HepG2 (cell line): ENCODE data around the gene PHYHIPL. TPM values are rescaled to one million over a fixed set of nuclear protein-coding genes. Genes with fewer than 3 reads are reported as not detected.
A peak's percentile ranks its signal among the peaks of the same experiment; 100 is the strongest.

Experiments used
- MIER3 ChIP-seq: IDR thresholded peaks from 2 replicates; pipeline ENCODE4 v1.6.1; 2016; ENCODE audit warnings: missing compliant biosample characterization, borderline replicate concordance
- PHF5A ChIP-seq: IDR thresholded peaks from one replicate; pipeline ENCODE4 v1.6.1; 2018; ENCODE audit warnings: low read depth, missing genetic modification reagents; ENCODE audit not compliant: unreplicated experiment
- TOE1 ChIP-seq: sonication (generic); formaldehyde crosslinking; IDR thresholded peaks from 2 replicates; pipeline ENCODE4 v1.4.0; 2020; ENCODE audit warnings: mild to moderate bottlenecking, missing genetic modification reagents
- ZFP82 ChIP-seq: sonication (generic); formaldehyde crosslinking; IDR thresholded peaks from 2 replicates; pipeline ENCODE4 v1.5.1; 2020; ENCODE audit warnings: mild to moderate bottlenecking, missing genetic modification reagents, borderline replicate concordance
- ZNF235 ChIP-seq: sonication (generic); formaldehyde crosslinking; IDR thresholded peaks from 2 replicates; pipeline ENCODE4 v1.8.1; 2023; ENCODE audit warnings: mild to moderate bottlenecking, missing genetic modification reagents, borderline replicate concordance
- ZNF678 ChIP-seq: sonication (generic); formaldehyde crosslinking; IDR thresholded peaks from 2 replicates; pipeline ENCODE4 v1.4.0; 2020; ENCODE audit warnings: mild to moderate bottlenecking, missing genetic modification reagents
- ZNF737 ChIP-seq: sonication (generic); formaldehyde crosslinking; IDR thresholded peaks from 2 replicates; pipeline ENCODE4 v1.5.0; 2020; ENCODE audit warnings: missing genetic modification reagents, mild to moderate bottlenecking, borderline replicate concordance
- polyA plus RNA-seq, 8 experiments: library from polyadenylated mRNA; depleted of rRNA in 3 of 8; stranded (reverse) in 7 of 8; unstranded in 1 of 8; fragments of >200 nt; fragmentation: Illumina TruSeq in 4 of 8; extraction: Trizol in 4 of 8; gene quantifications; 2 replicates each; pipeline versions ENCODE4 v1.2.1 to v1.2.3, GENCODE V29; 2011 to 2016; ENCODE audit warnings: low read depth in 4 of 8, missing spikeins in 1 of 8, mixed read lengths in 1 of 8; ENCODE audit not compliant: insufficient read depth in 1 of 8
- total RNA-seq, 5 experiments: library from RNA; depleted of rRNA; stranded (reverse); fragments of >200 nt; fragmentation: Illumina TruSeq; extraction: Trizol; gene quantifications; 2 replicates each; pipeline ENCODE4 v1.2.3, GENCODE V29; 2016; ENCODE audit warnings: low read depth in 1 of 5
- TF ChIP-seq, protein P1 (sequence below): sonication (generic); formaldehyde crosslinking; IDR thresholded peaks from 2 replicates; pipeline ENCODE4 v1.4.0; 2020; ENCODE audit warnings: missing genetic modification reagents, borderline replicate concordance
- TF ChIP-seq, protein P2 (sequence below): sonication (generic); formaldehyde crosslinking; IDR thresholded peaks from one replicate; pipeline ENCODE4 v1.5.1; 2020; ENCODE audit warnings: mild to moderate bottlenecking, missing genetic modification reagents; ENCODE audit errors: not compliant biosample characterization
- TF ChIP-seq, protein P3 (sequence below): fragments of 450-650 bp; IDR thresholded peaks from 2 replicates; pipeline ENCODE4 v1.6.1; 2016
- TF ChIP-seq, protein P4 (sequence below): sonication (generic); formaldehyde crosslinking; IDR thresholded peaks from 2 replicates; pipeline ENCODE4 v1.4.0; 2020; ENCODE audit warnings: missing genetic modification reagents, borderline replicate concordance

The PHYHIPL gene
- total and polyA plus RNA-seq, 2 of the 13 experiments (the other 11 are each of a cell fraction or from before 2014, with no cell fraction given) = 40.6 to 78.5 TPM

DNA sequence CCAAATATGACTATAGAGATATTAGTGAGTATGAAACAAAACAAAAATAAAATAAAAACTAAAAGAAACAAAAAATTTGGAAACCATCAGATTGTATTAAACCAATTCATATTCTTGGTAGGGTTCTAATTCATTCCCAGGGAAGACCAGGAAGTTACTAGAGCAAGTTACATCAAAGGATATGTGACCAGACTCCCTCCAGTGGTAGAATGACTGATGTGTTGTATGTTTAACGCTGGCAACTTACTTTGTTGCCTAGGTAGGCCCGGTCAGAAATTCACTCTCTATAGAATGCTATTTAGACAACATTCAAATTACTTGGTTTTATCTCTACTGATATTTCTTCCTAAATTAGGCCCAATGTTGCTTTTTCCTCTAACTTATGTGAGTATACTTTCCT, 5.2 kb downstream of the PHYHIPL start (continued):
- TF ChIP-seq, protein P1, sequence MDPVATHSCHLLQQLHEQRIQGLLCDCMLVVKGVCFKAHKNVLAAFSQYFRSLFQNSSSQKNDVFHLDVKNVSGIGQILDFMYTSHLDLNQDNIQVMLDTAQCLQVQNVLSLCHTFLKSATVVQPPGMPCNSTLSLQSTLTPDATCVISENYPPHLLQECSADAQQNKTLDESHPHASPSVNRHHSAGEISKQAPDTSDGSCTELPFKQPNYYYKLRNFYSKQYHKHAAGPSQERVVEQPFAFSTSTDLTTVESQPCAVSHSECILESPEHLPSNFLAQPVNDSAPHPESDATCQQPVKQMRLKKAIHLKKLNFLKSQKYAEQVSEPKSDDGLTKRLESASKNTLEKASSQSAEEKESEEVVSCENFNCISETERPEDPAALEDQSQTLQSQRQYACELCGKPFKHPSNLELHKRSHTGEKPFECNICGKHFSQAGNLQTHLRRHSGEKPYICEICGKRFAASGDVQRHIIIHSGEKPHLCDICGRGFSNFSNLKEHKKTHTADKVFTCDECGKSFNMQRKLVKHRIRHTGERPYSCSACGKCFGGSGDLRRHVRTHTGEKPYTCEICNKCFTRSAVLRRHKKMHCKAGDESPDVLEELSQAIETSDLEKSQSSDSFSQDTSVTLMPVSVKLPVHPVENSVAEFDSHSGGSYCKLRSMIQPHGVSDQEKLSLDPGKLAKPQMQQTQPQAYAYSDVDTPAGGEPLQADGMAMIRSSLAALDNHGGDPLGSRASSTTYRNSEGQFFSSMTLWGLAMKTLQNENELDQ (CRISPR knock-in tag) = no peak
- TF ChIP-seq, protein P2, sequence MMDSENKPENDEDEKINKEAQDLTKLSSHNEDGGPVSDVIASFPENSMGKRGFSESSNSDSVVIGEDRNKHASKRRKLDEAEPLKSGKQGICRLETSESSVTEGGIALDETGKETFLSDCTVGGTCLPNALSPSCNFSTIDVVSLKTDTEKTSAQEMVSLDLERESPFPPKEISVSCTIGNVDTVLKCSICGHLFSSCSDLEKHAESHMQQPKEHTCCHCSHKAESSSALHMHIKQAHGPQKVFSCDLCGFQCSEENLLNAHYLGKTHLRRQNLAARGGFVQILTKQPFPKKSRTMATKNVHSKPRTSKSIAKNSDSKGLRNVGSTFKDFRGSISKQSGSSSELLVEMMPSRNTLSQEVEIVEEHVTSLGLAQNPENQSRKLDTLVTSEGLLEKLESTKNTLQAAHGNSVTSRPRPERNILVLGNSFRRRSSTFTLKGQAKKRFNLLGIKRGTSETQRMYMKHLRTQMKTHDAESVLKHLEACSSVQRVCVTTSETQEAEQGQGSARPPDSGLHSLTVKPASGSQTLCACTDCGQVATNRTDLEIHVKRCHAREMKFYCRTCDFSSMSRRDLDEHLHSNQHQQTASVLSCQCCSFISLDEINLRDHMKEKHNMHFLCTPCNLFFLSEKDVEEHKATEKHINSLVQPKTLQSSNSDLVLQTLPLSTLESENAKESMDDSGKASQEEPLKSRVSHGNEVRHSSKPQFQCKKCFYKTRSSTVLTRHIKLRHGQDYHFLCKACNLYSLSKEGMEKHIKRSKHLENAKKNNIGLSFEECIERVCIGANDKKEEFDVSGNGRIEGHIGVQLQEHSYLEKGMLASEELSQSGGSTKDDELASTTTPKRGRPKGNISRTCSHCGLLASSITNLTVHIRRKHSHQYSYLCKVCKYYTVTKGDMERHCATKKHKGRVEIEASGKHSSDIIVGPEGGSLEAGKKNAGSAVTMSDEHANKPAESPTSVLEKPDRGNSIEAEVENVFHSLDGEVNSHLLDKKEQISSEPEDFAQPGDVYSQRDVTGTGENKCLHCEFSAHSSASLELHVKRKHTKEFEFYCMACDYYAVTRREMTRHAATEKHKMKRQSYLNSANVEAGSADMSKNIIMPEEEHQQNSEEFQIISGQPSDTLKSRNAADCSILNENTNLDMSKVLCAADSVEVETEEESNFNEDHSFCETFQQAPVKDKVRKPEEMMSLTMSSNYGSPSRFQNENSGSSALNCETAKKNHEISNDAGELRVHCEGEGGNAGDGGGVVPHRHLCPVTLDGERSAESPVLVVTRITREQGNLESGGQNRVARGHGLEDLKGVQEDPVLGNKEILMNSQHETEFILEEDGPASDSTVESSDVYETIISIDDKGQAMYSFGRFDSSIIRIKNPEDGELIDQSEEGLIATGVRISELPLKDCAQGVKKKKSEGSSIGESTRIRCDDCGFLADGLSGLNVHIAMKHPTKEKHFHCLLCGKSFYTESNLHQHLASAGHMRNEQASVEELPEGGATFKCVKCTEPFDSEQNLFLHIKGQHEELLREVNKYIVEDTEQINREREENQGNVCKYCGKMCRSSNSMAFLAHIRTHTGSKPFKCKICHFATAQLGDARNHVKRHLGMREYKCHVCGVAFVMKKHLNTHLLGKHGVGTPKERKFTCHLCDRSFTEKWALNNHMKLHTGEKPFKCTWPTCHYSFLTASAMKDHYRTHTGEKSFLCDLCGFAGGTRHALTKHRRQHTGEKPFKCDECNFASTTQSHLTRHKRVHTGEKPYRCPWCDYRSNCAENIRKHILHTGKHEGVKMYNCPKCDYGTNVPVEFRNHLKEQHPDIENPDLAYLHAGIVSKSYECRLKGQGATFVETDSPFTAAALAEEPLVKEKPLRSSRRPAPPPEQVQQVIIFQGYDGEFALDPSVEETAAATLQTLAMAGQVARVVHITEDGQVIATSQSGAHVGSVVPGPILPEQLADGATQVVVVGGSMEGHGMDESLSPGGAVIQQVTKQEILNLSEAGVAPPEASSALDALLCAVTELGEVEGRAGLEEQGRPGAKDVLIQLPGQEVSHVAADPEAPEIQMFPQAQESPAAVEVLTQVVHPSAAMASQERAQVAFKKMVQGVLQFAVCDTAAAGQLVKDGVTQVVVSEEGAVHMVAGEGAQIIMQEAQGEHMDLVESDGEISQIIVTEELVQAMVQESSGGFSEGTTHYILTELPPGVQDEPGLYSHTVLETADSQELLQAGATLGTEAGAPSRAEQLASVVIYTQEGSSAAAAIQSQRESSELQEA (CRISPR knock-in tag) = no peak
- TF ChIP-seq, protein P3, sequence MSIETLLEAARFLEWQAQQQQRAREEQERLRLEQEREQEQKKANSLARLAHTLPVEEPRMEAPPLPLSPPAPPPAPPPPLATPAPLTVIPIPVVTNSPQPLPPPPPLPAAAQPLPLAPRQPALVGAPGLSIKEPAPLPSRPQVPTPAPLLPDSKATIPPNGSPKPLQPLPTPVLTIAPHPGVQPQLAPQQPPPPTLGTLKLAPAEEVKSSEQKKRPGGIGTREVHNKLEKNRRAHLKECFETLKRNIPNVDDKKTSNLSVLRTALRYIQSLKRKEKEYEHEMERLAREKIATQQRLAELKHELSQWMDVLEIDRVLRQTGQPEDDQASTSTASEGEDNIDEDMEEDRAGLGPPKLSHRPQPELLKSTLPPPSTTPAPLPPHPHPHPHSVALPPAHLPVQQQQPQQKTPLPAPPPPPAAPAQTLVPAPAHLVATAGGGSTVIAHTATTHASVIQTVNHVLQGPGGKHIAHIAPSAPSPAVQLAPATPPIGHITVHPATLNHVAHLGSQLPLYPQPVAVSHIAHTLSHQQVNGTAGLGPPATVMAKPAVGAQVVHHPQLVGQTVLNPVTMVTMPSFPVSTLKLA = no peak
- TF ChIP-seq ZNF737 (CRISPR knock-in tag) (no peak), ZNF235 (CRISPR knock-in tag) (no peak), ZNF678 (CRISPR knock-in tag) (no peak), TOE1 (CRISPR knock-in tag) (no peak), PHF5A (CRISPR knock-in tag) (no peak), ZFP82 (no peak), MIER3 (CRISPR knock-in tag) (0 out of 2 replicates have a peak, but pooled peaks have one; percentile 27)
- TF ChIP-seq, protein P4, sequence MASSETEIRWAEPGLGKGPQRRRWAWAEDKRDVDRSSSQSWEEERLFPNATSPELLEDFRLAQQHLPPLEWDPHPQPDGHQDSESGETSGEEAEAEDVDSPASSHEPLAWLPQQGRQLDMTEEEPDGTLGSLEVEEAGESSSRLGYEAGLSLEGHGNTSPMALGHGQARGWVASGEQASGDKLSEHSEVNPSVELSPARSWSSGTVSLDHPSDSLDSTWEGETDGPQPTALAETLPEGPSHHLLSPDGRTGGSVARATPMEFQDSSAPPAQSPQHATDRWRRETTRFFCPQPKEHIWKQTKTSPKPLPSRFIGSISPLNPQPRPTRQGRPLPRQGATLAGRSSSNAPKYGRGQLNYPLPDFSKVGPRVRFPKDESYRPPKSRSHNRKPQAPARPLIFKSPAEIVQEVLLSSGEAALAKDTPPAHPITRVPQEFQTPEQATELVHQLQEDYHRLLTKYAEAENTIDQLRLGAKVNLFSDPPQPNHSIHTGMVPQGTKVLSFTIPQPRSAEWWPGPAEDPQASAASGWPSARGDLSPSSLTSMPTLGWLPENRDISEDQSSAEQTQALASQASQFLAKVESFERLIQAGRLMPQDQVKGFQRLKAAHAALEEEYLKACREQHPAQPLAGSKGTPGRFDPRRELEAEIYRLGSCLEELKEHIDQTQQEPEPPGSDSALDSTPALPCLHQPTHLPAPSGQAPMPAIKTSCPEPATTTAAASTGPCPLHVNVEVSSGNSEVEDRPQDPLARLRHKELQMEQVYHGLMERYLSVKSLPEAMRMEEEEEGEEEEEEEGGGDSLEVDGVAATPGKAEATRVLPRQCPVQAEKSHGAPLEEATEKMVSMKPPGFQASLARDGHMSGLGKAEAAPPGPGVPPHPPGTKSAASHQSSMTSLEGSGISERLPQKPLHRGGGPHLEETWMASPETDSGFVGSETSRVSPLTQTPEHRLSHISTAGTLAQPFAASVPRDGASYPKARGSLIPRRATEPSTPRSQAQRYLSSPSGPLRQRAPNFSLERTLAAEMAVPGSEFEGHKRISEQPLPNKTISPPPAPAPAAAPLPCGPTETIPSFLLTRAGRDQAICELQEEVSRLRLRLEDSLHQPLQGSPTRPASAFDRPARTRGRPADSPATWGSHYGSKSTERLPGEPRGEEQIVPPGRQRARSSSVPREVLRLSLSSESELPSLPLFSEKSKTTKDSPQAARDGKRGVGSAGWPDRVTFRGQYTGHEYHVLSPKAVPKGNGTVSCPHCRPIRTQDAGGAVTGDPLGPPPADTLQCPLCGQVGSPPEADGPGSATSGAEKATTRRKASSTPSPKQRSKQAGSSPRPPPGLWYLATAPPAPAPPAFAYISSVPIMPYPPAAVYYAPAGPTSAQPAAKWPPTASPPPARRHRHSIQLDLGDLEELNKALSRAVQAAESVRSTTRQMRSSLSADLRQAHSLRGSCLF (CRISPR knock-in tag) = no peak
